ENCODE data around the gene IL1B.

IL1B gene

GRCh38 chr2:112848833-112849232 is 12.3 kb upstream of the IL1B start:
- Histone ChIP-seq H4K8ac (ENCODE audit: low read depth, low read length) (no peak overlapping the region), H2AFZ (ENCODE audit: insufficient read depth, low read length, poor library complexity) (no peak overlapping the region), H2BK120ac (ENCODE audit: insufficient read depth, low read length, poor library complexity) (no peak overlapping the region), H3K23ac (ENCODE audit: low read length) (no peak overlapping the region), H3K14ac (ENCODE audit: low read length) (no peak overlapping the region), H3K79me2 (ENCODE audit: control insufficient read depth, insufficient read depth, low read length, poor library complexity) (no peaks in the 10 kb centered on the region), H2AK5ac (ENCODE audit: low read length) (no peak overlapping the region), H3K27me3 (ENCODE audit: insufficient read depth, low read length) (no peaks in the 10 kb centered on the region), H3K9me3 (ENCODE audit: insufficient read depth, low read depth, low read length) (no peaks in the 10 kb centered on the region), H3K4me3 (ENCODE audit: low read depth, low read length) (no peak overlapping the region), H4K12ac (ENCODE audit: low read depth, low read length) (no peak overlapping the region), H3K4ac (ENCODE audit: low read depth, low read length) (no peak overlapping the region), H3K36me3 (ENCODE audit: control insufficient read depth in 1 of 2, insufficient read depth in 2 of 2, low read length in 2 of 2) (no peaks in the 10 kb centered on the region), H3K4me1 (ENCODE audit: control insufficient read depth in 1 of 2, insufficient read depth in 2 of 2, low read length in 2 of 2) (no peaks in the 10 kb centered on the region), H4K91ac (ENCODE audit: low read depth, low read length) (no peak overlapping the region), H2BK12ac (ENCODE audit: low read length) (no peak overlapping the region), H2BK5ac (ENCODE audit: low read depth, low read length, poor library complexity) (no peak overlapping the region), H3K27ac (ENCODE audit: low read depth, low read length) (no peak overlapping the region), H3K18ac (ENCODE audit: low read length) (no peak overlapping the region), H3K79me1 (ENCODE audit: low read length) (no peaks in the 10 kb centered on the region), H3K4me2 (ENCODE audit: low read length) (no peak overlapping the region), H3K9ac (ENCODE audit: low read length) (no peak overlapping the region)
- no CpG with 5 or more reads among the region's 1 CpG for WGBS (ENCODE audit: extremely low coverage, insufficient coverage, insufficient read length)
- no peak for DNase-seq

- Histone ChIP-seq H3K4me1 (ENCODE audit: control insufficient read depth in 1 of 2, insufficient read depth in 2 of 2, low read length in 2 of 2) (no peaks in the 10 kb centered on the region), H3K4me2 (ENCODE audit: low read length) (no peak overlapping the region), H3K27me3 (ENCODE audit: insufficient read depth, low read length) (no peaks in the 10 kb centered on the region), H2AK5ac (ENCODE audit: low read length) (no peak overlapping the region), H3K79me1 (ENCODE audit: low read length) (no peaks in the 10 kb centered on the region), H3K79me2 (ENCODE audit: control insufficient read depth, insufficient read depth, low read length, poor library complexity) (no peaks in the 10 kb centered on the region), H3K23ac (ENCODE audit: low read length) (no peak overlapping the region), H2BK120ac (ENCODE audit: insufficient read depth, low read length, poor library complexity) (no peak overlapping the region), H3K9me3 (ENCODE audit: insufficient read depth, low read depth, low read length) (no peaks in the 10 kb centered on the region), H3K4ac (ENCODE audit: low read depth, low read length) (no peak overlapping the region), H4K91ac (ENCODE audit: low read depth, low read length) (no peak overlapping the region), H4K12ac (ENCODE audit: low read depth, low read length) (no peak overlapping the region), H2BK12ac (ENCODE audit: low read length) (no peak overlapping the region), H4K8ac (ENCODE audit: low read depth, low read length) (no peak overlapping the region), H3K4me3 (ENCODE audit: low read depth, low read length) (no peak overlapping the region), H2BK5ac (ENCODE audit: low read depth, low read length, poor library complexity) (no peak overlapping the region), H3K36me3 (ENCODE audit: control insufficient read depth in 1 of 2, insufficient read depth in 2 of 2, low read length in 2 of 2) (no peaks in the 10 kb centered on the region), H3K18ac (ENCODE audit: low read length) (no peak overlapping the region), H3K9ac (ENCODE audit: low read length) (no peak overlapping the region), H3K27ac (ENCODE audit: low read depth, low read length) (no peak overlapping the region), H2AFZ (ENCODE audit: insufficient read depth, low read length, poor library complexity) (no peak overlapping the region), H3K14ac (ENCODE audit: low read length) (no peak overlapping the region)
- WGBS (ENCODE audit: extremely low coverage, insufficient coverage, insufficient read length): no CpG with 5 or more reads among the region's 6 CpGs
- DNase-seq: no peak
These were observed 9.5 kb upstream of the IL1B start for GRCh38 chr2:112846031-112846430.

- H2AFZ ChIP-seq (ENCODE audit: insufficient read depth, low read length, poor library complexity): no peak overlapping the region
- H3K9ac ChIP-seq (ENCODE audit: low read length): no peak overlapping the region
- no peak overlapping the region for H2BK12ac ChIP-seq (ENCODE audit: low read length)
- no peaks in the 10 kb centered on the region for H3K79me1 ChIP-seq (ENCODE audit: low read length)
- no peak overlapping the region for H2BK5ac ChIP-seq (ENCODE audit: low read depth, low read length, poor library complexity)
- H3K27me3 ChIP-seq (ENCODE audit: insufficient read depth, low read length): no peaks in the 10 kb centered on the region
- H3K9me3 ChIP-seq (ENCODE audit: insufficient read depth, low read depth, low read length): no peaks in the 10 kb centered on the region
- no peak overlapping the region for H4K12ac ChIP-seq (ENCODE audit: low read depth, low read length)
- H2BK120ac ChIP-seq (ENCODE audit: insufficient read depth, low read length, poor library complexity): no peak overlapping the region
- no peak overlapping the region for H3K27ac ChIP-seq (ENCODE audit: low read depth, low read length)
- no peak overlapping the region for H3K18ac ChIP-seq (ENCODE audit: low read length)
- H3K4ac ChIP-seq (ENCODE audit: low read depth, low read length): no peak overlapping the region
- DNase-seq: no peak
- H4K8ac ChIP-seq (ENCODE audit: low read depth, low read length): no peak overlapping the region
- no peak overlapping the region for H3K23ac ChIP-seq (ENCODE audit: low read length)
- H3K4me1 ChIP-seq (ENCODE audit: control insufficient read depth in 1 of 2, insufficient read depth in 2 of 2, low read length in 2 of 2): no peaks in the 10 kb centered on the region
- no peak overlapping the region for H4K91ac ChIP-seq (ENCODE audit: low read depth, low read length)
- H3K79me2 ChIP-seq (ENCODE audit: control insufficient read depth, insufficient read depth, low read length, poor library complexity): no peaks in the 10 kb centered on the region
- no peak overlapping the region for H3K14ac ChIP-seq (ENCODE audit: low read length)
- no peak overlapping the region for H3K4me2 ChIP-seq (ENCODE audit: low read length)
- H3K4me3 ChIP-seq (ENCODE audit: low read depth, low read length): no peak overlapping the region
- WGBS (ENCODE audit: extremely low coverage, insufficient coverage, insufficient read length): no CpG with 5 or more reads among the region's 2 CpGs
- no peaks in the 10 kb centered on the region for H3K36me3 ChIP-seq (ENCODE audit: control insufficient read depth in 1 of 2, insufficient read depth in 2 of 2, low read length in 2 of 2)
- no peak overlapping the region for H2AK5ac ChIP-seq (ENCODE audit: low read length)
These were observed 7.3 kb upstream of the IL1B start for GRCh38 chr2:112843836-112844235.

GRCh38 chr2:112843288-112843687 is 6.7 kb upstream of the IL1B start:
- DNase-seq: no peak
- Histone ChIP-seq H3K79me1 (ENCODE audit: low read length) (no peaks in the 10 kb centered on the region), H2BK12ac (ENCODE audit: low read length) (no peak overlapping the region), H3K4me2 (ENCODE audit: low read length) (no peak overlapping the region), H3K4ac (ENCODE audit: low read depth, low read length) (no peak overlapping the region), H2BK5ac (ENCODE audit: low read depth, low read length, poor library complexity) (no peak overlapping the region), H3K9ac (ENCODE audit: low read length) (no peak overlapping the region), H3K18ac (ENCODE audit: low read length) (no peak overlapping the region), H3K9me3 (ENCODE audit: insufficient read depth, low read depth, low read length) (no peaks in the 10 kb centered on the region), H3K27ac (ENCODE audit: low read depth, low read length) (no peak overlapping the region), H3K79me2 (ENCODE audit: control insufficient read depth, insufficient read depth, low read length, poor library complexity) (no peaks in the 10 kb centered on the region), H2AK5ac (ENCODE audit: low read length) (no peak overlapping the region), H3K27me3 (ENCODE audit: insufficient read depth, low read length) (no peaks in the 10 kb centered on the region), H3K4me3 (ENCODE audit: low read depth, low read length) (no peak overlapping the region), H3K14ac (ENCODE audit: low read length) (no peak overlapping the region), H4K12ac (ENCODE audit: low read depth, low read length) (no peak overlapping the region), H4K8ac (ENCODE audit: low read depth, low read length) (no peak overlapping the region), H3K36me3 (ENCODE audit: control insufficient read depth in 1 of 2, insufficient read depth in 2 of 2, low read length in 2 of 2) (no peaks in the 10 kb centered on the region), H3K4me1 (ENCODE audit: control insufficient read depth in 1 of 2, insufficient read depth in 2 of 2, low read length in 2 of 2) (no peaks in the 10 kb centered on the region), H4K91ac (ENCODE audit: low read depth, low read length) (no peak overlapping the region), H2AFZ (ENCODE audit: insufficient read depth, low read length, poor library complexity) (no peak overlapping the region), H3K23ac (ENCODE audit: low read length) (no peak overlapping the region), H2BK120ac (ENCODE audit: insufficient read depth, low read length, poor library complexity) (no peak overlapping the region)
- no CpG with 5 or more reads among the region's 2 CpGs for WGBS (ENCODE audit: extremely low coverage, insufficient coverage, insufficient read length)

Data from trophoblast cell (in vitro differentiated cells and primary cell).